Prostate gland (tissue), 2 donors: ENCODE data around the gene FAM117B.

ENCODE experiments used
- POLR2A ChIP-seq: fragments of 450-650 bp; IDR thresholded peaks from one replicate; pipeline ENCODE4 v1.6.1; 2016; ENCODE audit warnings: antibody characterized with exemption, mild to moderate bottlenecking
- POLR2AphosphoS5 ChIP-seq: sonication (generic); formaldehyde crosslinking; IDR thresholded peaks from one replicate; pipeline ENCODE4 v1.6.1; 2017; ENCODE audit warnings: antibody characterized with exemption
- TF ChIP-seq, protein P1 (sequence below), 4 experiments: fragments of 200-600 bp in 2 of 4; fragments of 450-650 bp in 2 of 4; sonication (generic) in 2 of 4; IDR thresholded peaks; 1 replicate in 3 of 4; 2 replicates in 1 of 4; pipeline ENCODE4 v1.5.1; 2016 to 2019; ENCODE audit warnings: antibody characterized with exemption in 4 of 4, mild to moderate bottlenecking in 2 of 4, moderate library complexity in 2 of 4

DNA sequence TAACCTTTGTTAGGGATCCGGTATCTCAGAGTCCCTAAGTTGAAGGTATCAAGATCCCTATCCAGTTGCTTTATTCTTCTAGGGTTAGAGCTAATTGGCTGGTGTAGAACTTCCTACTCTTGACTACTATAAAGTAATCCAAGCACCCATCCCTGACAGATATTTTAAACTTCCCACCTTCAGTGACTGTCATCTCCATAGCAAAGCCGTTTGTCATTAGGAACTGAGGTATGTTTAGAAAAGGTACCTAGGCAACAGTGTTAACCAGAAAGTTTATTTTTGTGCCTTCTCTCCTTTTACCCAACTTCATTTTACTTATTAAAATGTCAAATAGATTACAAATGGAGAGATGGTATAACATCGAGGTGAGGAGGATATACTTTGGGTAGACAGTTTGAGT is 4.5 kb downstream of the FAM117B start:
- TF ChIP-seq, protein P1, sequence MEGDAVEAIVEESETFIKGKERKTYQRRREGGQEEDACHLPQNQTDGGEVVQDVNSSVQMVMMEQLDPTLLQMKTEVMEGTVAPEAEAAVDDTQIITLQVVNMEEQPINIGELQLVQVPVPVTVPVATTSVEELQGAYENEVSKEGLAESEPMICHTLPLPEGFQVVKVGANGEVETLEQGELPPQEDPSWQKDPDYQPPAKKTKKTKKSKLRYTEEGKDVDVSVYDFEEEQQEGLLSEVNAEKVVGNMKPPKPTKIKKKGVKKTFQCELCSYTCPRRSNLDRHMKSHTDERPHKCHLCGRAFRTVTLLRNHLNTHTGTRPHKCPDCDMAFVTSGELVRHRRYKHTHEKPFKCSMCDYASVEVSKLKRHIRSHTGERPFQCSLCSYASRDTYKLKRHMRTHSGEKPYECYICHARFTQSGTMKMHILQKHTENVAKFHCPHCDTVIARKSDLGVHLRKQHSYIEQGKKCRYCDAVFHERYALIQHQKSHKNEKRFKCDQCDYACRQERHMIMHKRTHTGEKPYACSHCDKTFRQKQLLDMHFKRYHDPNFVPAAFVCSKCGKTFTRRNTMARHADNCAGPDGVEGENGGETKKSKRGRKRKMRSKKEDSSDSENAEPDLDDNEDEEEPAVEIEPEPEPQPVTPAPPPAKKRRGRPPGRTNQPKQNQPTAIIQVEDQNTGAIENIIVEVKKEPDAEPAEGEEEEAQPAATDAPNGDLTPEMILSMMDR (IDR thresholded peaks at IDR 0.05): no peak
- TF ChIP-seq POLR2A (no peak), POLR2AphosphoS5 (no peak)
